GM19023 (cell line): ENCODE results near the gene TANGO2.

ENCODE experiments used
- ATAC-seq: cut with Tn5 transposase; IDR thresholded peaks from one replicate; pipeline ENCODE4 v1.9.1; 2021; ENCODE audit warnings: mild to moderate bottlenecking, moderate library complexity; ENCODE audit not compliant: unreplicated experiment

TANGO2 gene

DNA sequence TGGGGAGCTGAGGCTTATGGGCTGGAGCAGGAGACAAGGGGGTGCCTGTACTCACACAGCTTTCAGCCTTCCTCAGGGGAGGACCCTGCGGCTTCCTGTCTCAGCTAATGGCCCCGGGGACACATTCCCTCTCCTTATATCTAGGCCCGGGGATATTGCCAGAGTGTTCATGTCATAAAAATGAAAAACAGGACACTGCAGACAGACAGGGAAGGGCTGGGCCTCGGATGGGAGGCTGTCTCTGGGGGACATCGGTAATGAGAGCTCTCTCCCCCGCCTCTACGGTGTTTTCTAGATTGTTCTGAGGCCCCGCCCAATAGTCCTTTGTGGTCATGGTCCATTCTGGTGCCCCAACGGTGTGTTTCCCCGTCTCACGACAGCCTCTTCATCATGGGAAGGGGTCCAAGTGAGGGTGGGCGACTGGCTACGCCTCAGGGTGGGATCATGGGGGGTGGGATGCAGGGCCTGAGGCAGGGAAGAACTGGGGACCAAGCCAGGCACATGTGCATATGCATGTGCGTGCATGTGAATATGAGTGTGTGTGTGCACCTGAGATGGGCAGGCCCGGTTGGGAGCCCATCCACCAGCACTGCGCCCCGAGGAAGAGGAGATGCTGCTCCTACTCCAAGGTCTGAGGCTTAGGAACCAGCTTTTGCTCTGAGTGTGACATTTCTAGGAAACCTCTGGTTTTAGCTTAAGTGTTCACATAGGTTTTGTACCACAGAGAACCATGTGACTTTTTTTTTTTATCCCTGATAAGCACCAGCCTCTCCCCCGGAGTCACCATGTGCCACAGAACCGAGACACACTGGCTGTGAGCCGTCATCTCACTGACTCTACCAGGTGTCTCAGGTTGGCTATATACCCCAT is 9.6 kb upstream of the TANGO2 start:
- no peak for ATAC-seq

DNA sequence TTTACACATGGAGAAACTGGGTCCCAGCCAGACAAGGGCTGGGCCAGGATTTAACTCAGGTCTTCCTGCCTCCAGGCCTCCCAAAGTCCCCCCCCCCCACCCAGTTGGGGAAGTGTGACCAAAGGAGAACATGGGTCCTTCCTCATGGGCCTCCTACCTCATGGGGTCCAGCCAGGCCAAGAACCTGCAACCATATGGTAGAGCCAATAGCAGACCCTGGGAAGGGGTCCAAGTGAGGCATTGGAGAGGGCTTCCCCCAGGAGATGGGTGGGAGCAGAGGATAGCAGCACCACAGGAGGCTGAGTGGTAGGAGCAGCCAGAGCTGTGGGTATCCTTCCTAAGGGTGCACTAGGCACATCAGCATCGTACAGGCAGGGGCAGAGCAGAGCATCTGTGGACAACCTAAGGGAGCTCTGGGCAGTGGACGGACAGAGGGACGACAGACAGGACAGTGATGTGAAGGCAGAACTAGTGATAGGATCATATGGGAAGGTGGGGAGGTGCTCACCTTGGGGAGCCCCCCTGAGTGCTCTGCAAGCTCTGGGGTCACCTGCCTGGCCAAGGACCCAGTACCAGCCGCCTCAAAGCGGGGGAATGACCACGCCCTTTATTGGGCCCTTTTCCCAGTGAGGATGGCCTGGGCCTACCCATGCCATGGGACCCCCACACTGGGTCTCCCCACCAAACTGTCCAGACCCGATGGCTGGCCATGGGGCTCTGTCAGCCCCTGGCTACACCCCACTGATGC is 8.7 kb upstream of the TANGO2 start:
- ATAC-seq: no peak

DNA sequence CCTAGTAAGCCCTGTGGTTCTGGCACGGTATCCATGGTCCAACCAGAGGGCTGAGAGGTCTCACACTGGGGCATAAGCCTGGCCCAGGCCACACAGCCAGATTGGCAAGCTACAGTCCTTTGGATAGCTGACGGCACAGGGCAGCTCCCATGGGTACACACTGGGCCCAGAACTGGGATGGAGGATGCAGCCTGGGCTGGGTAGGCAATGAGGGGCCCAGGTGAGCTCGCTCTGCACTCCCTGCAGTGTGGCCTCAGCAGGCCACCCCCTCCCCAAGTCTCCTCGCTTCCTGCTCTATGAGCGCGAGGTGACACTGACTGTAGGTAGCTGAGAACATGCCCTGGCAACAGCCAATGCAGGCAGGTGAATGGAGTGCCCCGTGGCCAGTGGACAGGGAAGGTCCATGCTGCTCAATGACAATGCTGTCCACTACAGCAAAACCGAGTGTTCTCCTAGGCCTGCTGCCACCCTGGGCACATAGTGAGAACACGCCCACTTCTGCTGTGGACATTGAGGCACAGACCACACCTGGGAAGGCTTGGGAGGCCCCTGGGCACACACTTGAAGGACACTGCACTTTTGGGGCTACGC is 8.1 kb upstream of the TANGO2 start:
- ATAC-seq: no peak

DNA sequence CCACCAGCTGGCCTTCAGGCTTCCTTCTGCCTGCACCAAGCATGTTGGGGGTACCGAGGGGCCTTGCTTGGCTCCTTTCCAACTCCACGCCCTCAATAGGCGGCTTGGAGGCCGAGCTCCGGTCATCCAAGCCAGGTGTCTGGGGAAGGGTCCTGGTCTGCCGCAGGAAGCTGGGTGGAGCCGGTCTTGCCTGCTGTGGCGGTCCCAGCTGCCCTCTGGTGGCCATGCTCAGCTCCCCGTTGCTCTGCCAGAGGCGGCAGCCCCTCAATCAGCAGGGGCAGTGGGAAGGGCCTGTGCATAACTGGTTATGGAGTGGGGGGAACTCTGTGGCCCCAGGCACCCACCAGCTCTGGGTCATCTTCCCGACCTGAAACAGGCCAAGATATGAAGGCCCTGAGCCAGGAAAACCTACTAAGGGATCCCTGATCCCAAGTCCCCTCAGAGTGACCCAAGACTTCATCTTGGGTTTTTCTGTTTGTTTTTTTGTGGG is 7.5 kb upstream of the TANGO2 start:
- ATAC-seq: no peak

DNA sequence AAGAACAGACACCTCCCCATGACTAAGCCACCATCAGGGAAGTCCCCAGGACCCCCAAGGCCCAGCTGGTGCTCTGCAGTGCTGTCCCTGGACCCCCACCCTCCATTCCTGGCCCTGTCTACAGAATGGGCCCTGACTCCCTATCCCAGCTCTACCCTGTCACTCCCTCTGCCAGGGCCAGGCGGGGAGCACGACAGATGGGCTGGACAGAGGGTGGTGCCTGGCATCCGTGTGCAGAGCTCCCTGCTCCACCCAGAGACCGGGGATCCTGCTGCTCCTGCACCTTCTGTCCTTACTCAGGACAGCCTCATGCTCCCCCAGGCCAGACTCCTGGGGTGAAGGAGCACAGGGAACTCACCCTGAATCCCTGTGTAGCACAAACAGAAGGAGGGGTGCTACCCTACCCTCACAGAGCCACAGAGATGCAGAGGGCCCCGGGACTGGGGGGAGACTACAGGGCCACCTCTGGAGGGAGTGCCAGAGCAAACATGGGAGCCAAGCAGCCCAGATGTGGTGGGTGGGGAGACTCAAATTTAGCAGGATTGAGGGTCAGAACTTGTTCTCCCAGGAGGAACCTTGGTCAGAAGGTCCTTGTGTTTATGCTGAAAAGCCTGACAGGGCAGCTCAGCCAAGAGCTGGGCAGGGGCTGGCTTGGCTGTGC is 6.3 kb upstream of the TANGO2 start:
- no peak for ATAC-seq

DNA sequence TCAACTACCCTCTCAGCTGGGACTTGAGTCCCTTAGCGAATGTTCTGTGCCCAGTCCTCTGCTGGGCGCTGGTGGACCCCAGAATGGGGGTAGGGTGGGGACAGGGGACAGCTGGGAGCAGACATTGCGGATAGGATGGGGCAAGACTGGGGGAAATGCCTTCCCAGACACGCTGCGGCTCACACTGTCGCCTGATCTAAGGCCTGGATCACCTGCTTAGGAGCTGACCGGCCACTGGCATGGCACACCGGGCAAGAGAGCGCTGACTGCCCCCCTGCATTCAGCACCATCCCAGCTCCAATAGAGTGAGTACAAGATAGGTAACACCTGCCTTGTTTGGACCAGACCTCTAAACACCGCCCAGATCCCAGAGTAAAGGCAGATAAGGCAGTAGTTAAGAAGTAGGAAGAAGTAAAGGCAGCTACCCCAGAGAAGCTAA is 5.7 kb upstream of the TANGO2 start:
- no peak for ATAC-seq

DNA sequence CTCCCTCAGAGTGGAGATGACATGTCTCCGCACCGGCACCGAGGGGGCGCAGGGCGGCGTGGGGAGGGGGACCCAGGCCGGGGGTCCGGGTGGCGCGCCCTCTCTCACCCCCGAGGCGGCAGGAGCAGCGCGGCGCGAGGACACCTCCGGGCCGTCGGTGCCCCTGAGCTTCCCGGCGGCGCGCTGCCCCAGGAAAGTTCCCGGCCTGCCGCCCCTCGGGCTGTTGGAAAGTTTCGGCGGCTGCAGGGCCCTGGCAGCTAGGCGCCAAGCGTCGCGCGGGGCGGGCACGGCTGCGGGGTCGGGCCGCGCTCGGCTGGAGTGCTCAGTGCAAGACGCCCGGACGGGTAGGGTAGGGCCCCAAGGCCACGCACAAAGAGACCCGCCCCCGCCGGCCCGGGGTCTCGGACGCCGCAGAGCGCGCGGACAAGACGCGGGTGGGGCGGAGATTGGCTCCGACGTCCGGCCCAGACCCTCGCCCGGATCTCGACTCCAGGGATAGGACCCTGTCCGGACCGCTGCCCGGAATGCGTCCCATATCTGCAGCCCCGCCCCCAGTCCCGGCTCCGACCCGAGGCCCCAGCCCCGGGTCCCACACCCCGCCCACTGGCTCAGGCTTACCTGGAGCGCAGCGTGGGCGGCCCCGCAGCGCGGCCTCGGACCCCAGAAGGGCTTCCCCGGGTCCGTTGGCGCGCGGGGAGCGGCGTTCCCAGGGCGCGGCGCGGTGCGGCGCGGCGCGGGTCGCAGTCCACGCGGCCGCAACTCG is 4.8 kb upstream of the TANGO2 start:
- no peak for ATAC-seq

DNA sequence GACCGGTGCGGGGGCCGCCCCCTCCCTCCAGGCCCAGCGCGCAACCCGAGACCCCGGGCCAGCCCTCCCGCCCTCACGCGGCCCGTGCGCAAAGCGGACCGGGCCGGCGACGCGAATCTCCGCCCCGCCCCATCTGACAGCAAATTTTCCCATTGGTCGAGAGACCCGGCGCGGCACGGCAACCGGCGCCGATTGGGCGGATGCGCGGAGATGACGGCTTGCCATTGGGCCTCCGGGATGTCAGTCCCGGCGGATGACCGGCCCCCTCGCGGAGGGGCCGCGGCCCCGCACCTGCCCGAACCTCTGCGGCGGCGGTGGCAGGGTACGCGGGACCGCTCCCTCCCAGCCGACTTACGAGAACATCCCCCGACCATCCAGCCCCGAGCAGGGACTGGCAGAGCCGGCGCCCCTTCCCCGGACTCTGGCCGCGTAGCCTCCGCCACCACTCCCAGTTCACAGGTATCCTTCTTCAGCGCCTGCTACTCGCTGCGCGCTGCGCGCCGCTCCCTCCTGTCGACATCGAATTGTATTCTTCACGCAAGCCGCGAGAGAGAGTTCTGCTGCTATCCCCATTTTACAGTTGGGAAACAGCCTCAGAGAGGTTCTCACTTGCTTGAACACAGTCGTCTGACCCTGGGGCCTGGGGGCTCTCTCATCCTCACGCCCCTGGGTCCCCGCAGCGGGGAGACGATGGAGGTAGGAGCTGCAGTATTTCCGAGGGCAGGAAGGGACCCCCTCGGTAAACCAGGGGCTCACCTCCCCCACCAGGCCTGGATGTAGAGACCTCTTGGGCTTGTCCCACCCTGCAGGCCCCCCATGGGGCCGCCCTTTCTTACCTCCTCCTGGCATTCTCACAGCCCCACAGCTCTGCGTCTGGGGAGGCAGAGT is 3.9 kb upstream of the TANGO2 start, which contains the start of gene ARVCF:
Gene ARVCF (minus strand): TSS at position 90 of the 888 bp plus-strand sequence. CDS start 26,029 bp downstream, outside the sequence.
- ATAC-seq: peak; percentile 55

DNA sequence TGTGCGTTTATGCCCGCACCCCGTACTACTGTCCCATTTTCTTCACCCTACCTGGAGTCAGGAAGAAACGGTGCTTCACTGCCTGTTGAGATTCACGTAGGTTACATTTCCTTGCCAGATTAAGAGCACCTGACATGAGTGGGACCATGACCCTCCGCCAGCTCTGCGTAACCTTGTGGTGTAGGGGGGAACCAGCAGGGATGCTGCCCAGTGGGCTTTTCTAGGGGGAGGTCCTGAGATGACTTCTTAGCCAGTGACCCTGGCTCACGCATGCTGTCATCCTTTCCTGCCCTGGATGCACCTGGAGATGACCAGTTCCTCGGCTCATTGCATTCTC is 3.3 kb upstream of the TANGO2 start:
- ATAC-seq: no peak

DNA sequence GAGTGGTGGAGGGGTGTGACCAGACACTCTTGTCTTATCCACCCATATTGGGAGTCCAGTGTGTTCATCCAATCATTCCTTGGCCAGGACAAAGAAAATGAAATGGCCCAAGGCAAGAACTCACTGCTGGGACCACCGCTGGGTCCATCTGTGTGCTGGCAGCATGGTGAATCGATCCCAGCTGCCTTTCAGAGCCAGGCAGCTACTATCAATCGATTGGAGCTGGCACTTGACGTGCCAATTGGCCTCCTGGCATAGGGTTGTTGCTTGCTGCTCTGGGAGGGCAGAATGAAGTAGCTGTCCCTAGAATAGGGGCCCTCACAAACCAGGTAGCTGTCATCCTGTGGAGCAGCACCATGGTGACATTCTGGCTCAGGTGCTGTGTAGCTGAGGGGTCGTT is 2.9 kb upstream of the TANGO2 start:
- ATAC-seq: no peak

DNA sequence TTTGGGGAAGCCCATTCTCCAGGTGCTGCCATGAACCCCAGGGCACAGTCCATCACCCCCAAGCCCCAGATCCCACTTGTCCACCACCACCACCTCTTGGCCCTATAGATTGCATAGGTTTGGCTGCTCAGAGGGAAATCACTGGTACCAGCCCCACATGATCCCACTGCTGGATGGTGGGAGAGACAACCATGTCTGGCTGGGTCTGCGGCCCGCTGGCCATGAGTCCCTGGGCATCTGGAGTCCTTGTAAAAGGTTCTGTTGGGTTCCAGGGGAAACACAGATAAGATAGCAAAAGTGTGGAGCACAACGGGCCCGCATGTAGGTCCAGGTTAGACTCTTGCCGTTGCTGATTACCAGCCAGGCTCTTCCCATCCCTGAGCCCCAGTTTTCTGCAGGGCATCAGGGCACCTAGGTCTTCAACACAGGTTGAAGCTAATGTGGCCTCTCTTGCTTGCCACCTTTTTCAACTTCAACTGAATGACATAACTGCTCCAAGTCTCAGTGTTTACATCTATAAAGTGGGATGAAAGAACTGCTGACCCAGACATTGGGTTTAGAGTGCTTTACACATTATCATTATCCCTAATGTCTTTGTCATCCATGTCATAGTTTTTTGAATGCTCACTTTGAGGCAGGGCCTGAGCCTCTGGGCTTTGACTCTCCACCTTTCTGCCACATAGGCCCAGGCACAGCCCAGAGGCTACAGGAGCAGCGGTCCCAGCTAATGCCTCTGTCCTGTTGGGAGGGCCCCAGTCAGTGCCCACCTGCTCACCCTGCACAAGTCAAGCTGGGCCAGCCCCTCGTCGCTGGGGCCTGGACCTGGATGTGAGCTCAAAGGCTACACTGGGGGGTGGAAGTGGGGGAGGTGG is 1.0 kb upstream of the TANGO2 start:
- no peak for ATAC-seq

DNA sequence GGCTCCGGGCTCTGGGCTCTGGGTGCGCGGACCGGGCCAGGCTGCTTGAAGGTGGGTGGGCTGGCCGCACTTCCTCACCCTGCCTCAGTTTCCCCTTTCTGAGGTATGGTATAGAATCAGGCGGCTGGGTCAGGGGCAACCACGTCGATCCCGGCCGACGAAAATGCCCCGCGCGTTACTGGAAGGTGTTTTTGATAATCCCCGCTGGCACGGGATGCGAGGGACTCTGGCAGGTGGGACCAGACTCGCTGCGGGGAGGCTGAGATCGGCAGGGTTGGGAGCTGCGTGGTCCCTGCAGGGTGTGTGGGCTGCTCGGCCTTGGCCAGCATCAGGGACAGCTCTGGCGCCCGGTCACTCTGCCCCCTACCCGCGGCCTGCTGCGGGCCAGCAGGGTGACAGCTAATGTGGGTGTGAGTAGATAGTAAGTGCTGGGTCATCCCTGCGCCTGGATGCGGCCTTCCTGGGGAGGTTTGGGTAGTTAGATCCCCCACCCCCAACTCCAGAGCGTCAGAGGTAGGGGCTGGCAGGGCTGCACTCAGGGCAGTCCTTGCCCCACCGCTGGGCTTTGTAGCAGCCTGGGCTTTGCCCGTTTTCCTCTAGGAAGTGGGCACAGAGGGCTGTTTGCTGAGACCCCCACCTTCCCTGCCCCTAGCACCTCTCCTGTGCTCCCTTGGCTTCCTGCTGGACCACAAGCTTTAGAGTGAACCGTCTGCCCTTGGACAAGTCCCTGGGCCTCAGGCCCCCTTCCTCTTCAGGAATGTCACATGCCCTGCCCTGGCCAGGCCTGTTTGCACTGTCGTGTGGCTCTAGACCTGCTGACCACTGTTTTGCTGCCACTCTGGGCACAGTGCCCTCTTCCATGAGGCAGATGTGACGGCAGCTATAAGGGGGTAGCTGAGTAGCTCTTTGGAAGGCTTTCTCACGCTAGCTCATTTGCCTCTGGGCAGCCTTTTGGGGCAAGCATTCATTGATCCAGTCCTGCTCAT is 579 bp downstream of the TANGO2 start:
- peak; percentile 19 for ATAC-seq

DNA sequence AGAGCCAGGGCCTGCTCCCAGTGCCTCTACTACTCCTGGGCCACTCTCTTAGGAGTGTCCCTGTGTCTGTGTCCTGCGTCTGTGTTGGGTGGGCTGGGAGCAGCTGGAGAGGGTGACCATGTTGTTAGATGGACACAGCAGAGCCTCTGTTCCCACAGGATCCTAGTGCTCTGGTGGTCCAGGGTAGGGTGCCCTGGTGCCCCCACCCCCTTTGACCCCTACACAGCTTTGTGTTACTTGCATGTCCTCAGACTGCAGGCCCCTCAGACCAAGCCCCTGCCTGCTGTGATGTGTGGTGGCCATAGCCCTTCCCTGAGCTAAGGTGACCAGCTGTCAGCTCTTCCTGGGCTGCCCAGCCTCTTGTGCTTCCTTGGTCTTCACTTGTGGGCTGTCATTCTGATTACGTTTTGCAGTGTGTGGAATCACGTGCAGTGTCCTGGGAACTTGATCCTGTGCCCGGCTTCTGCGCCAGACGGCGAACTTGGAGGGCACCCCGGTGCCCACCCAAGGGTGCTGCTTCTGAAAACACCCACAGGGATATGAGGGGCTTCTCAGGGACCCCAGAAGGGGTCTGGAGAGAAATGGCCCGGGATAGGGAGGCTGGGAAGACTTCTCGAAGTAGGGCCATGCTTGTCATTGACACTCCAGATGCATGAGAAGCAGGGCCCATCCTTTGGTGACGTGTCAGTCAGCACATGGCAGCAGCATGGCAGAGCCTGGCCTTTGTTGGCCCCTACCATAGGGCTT is 1.5 kb downstream of the TANGO2 start:
- ATAC-seq: no peak

DNA sequence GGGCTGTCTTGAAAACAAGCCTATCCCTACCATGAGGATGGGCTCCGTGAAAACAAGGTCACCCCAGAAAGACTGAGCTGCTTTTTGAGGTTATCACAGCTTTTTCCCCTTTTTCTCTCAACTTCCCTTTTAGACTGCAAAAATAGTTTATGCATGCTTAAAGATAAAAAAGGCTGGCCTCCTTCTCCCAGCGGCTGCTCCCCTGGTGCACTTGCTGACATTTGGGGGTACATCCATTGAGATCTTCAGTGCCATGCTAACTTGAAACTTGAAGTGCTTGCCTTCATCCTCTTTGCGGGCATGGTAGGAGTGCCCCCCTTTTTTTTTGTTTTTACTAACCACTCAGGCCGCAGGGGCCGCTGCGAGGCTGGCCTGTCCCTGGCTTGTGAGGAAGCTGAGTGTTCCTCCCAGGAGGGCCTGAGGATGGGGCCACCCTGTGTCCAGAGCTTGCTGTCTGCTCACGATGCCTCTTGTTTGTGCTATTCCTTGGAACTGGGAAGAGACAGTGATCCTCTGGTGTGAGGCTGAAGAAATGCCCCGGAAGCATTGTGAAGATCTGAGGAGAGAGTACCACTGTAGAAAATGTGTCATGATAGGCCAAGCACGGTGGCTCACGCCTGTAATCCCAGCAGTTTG is 2.2 kb downstream of the TANGO2 start:
- no peak for ATAC-seq

DNA sequence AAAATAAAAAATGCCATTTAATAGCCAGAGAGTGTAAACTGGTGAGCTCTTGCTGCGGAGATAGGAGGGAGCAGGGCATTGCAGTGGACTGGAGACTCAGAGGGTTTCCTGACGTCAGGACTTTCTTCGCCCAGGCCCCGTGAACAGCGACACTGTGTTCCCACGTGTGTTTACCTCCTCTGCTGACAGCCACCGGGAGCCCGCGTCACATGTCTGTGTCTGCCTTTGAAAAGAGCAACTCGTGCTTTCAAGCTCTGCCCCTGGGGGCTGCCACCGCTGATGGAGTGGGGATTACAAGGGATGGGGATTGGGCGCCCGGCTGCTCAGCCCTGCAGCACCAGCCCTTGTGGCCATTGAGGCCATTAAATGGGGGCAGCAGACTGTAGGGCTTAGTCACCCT is 3.3 kb downstream of the TANGO2 start:
- ATAC-seq: no peak
